Right lobe of liver (tissue), 4 donors: ENCODE results near the gene DHX29.

Experiments used
- POLR2A ChIP-seq: fragments of 450-650 bp; IDR thresholded peaks from one replicate; pipeline ENCODE4 v1.6.1; 2017; ENCODE audit warnings: antibody characterized with exemption, mild to moderate bottlenecking
- TF ChIP-seq, protein P1 (sequence below), 4 donors: fragments of 200-600 bp in 3 of 4; fragments of 450-650 bp in 1 of 4; IDR thresholded peaks; one replicate each; pipeline versions ENCODE4 v1.5.1 to v1.8.0; 2016 to 2022; ENCODE audit warnings: antibody characterized with exemption in 4 of 4, mild to moderate bottlenecking in 2 of 4
- donor health status: DM: no; HTN: no; CAD: no.
- donor health status: DM: no; HTN: no; CAD: no.
- donor health status: DM: no; HTN: yes; CAD: no.

GRCh38 chr5:55258339-55258738, 49.2 kb downstream of the DHX29 start:
- TF ChIP-seq, protein P1, sequence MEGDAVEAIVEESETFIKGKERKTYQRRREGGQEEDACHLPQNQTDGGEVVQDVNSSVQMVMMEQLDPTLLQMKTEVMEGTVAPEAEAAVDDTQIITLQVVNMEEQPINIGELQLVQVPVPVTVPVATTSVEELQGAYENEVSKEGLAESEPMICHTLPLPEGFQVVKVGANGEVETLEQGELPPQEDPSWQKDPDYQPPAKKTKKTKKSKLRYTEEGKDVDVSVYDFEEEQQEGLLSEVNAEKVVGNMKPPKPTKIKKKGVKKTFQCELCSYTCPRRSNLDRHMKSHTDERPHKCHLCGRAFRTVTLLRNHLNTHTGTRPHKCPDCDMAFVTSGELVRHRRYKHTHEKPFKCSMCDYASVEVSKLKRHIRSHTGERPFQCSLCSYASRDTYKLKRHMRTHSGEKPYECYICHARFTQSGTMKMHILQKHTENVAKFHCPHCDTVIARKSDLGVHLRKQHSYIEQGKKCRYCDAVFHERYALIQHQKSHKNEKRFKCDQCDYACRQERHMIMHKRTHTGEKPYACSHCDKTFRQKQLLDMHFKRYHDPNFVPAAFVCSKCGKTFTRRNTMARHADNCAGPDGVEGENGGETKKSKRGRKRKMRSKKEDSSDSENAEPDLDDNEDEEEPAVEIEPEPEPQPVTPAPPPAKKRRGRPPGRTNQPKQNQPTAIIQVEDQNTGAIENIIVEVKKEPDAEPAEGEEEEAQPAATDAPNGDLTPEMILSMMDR (IDR thresholded peaks at IDR 0.05): no peak
- no peak for TF ChIP-seq POLR2A
